Astrocyte of the cerebellum (primary cell): Measurements from ENCODE around the gene FGG.

Experiments used
- DNase-seq: peaks from one replicate; pipeline ENCODE4 v3.0.0-alpha.2; 2011; ENCODE audit warnings: low read depth
- H3K4me3 ChIP-seq: 2 replicates; pipeline ENCODE4 v1.5.1; 2011; ENCODE audit warnings: mild to moderate bottlenecking, low read depth, low read length, moderate library complexity
- in situ Hi-C: cut with HindIII; loops from 2 replicates; pipeline ENCODE4 v1.10.0; 2017; ENCODE audit warnings: low sequenced_read_pairs
- TF ChIP-seq, protein P1 (sequence below): IDR thresholded peaks from 2 replicates; pipeline ENCODE4 v1.5.1; 2012; ENCODE audit warnings: low read length, low read depth, moderate library complexity, mild to moderate bottlenecking; ENCODE audit errors: missing control alignments

FGG gene

DNA sequence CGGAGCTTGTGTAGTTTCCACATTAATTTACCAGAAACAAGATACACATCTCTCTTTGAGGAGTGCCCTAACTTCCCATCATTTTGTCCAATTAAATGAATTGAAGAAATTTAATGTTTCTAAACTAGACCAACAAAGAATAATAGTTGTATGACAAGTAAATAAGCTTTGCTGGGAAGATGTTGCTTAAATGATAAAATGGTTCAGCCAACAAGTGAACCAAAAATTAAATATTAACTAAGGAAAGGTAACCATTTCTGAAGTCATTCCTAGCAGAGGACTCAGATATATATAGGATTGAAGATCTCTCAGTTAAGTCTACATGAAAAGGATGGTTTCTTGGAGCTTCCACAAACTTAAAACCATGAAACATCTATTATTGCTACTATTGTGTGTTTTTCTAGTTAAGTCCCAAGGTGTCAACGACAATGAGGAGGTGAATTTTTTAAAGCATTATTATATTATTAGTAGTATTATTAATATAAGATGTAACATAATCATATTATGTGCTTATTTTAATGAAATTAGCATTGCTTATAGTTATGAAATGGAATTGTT is 49.7 kb downstream of the FGG start, which contains the start of gene FGB:
FGB (plus strand) TSS at position 315 of the 558 bp plus-strand sequence; CDS start at position 323, 8 bp downstream.
- H3K4me3 ChIP-seq, result no peak within 1 kb of the TSS
- TF ChIP-seq, protein P1, sequence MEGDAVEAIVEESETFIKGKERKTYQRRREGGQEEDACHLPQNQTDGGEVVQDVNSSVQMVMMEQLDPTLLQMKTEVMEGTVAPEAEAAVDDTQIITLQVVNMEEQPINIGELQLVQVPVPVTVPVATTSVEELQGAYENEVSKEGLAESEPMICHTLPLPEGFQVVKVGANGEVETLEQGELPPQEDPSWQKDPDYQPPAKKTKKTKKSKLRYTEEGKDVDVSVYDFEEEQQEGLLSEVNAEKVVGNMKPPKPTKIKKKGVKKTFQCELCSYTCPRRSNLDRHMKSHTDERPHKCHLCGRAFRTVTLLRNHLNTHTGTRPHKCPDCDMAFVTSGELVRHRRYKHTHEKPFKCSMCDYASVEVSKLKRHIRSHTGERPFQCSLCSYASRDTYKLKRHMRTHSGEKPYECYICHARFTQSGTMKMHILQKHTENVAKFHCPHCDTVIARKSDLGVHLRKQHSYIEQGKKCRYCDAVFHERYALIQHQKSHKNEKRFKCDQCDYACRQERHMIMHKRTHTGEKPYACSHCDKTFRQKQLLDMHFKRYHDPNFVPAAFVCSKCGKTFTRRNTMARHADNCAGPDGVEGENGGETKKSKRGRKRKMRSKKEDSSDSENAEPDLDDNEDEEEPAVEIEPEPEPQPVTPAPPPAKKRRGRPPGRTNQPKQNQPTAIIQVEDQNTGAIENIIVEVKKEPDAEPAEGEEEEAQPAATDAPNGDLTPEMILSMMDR, result no peak
- in situ Hi-C loops, result no loop called here
- DNase-seq, result no peak

DNA sequence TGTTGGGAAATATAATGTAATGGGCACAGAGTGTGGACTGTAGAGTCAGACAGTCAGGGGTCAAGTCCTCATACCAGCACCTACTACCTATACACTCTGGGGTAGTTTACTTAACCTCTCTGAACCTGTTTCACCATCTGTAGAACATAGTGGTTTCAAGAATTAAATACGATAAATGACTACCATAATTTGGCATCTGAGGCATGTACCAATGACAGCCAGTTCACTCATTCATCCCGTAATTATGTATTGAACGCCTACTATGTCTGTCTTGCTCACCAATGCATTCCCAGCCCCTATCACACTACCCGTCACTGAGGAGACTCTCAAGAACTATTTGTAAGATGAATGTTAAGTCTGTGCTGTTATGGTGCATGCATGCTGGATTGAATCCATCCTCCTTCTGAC is 51.6 kb downstream of the FGG start:
- peak; percentile 20 for DNase-seq
- H3K4me3 ChIP-seq, result no peak overlapping the region
- TF ChIP-seq, protein P1, result no peak
- in situ Hi-C loops, result no loop called here

DNA sequence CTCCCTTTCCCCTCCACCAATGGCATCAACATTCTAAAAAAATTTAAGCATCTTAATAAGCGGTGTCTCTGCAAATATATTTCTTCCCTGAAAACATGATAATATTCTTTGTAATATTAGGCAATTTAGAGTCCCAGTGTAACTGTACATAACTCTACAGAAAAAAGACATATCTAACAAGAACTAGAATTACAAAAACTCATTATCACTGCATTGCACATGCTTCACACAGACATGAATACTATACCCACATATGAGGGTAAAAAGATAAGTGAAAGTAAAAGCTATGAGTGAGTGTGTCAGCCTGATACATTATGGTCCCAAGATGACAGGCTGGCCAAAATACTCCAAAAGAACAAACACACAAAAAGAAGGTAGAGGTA is 52.0 kb downstream of the FGG start:
- in situ Hi-C loops, result no loop called here
- TF ChIP-seq, protein P1, result no peak
- DNase-seq, result no peak
- H3K4me3 ChIP-seq, result no peak overlapping the region

DNA sequence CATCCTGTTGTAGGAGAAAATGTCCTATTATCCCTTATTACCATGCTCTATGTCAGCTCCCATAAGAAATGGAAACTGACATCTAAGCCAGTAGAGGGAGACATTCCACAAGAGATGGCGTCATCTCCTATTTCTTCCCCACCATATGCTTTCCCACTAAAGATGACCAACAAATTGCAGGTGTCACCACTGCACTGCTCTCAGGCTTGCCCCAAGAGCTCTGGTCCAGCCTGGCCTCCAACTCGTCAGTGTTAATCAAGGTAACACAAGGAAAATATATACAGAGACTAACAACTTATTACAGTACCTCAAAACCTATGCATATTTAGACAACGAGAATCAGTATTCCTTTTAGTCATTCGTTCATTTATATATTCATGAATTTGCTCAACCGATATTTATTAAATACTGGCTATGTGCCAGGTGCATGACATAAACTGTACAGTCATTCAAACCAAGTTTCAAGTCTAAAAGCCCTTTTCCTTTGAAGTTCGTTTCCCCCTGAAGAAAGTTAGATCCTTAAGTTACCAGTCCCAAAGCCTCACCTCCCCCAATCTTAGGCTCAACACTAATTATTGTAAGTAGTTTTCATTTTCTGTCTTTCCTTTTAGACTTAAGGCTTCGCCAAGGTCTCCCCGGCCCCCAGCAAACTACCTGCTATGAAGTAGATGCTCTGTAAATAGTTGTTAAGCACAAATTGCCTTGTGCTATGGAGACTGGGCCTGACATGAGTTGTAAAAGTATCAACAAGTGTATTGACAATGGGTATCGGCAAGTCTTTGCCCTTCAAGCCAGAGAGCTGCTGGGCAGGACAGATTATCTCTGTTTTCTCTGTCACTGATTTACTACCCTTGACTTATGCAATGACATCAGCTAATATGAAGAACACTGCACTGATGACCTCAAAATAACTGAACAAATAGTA is 52.7 kb downstream of the FGG start:
- in situ Hi-C loops, result no loop called here
- TF ChIP-seq, protein P1, result peak; percentile 62
- H3K4me3 ChIP-seq, result no peak overlapping the region
- DNase-seq, result peak; percentile 49

DNA sequence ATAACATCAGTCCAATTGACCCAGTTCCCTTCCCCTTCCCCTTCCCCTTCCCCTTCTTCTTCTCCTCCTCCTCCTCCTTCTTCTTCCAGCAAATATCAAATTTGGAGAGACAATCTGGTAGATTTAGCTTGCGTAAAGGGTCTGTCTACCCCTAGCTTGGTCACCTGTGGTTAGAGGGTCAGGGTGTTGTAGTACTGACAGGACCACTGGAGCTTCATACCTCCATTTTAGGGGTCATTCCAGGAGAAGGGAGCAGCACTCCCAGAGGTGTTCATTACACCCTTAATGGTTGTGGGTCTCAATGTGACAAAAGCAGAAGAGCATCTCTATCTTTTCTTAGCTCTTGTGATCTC is 53.3 kb downstream of the FGG start:
- no peak for DNase-seq
- H3K4me3 ChIP-seq, result no peak overlapping the region
- in situ Hi-C loops, result no loop called here
- TF ChIP-seq, protein P1, result no peak
